HG03439 (cell line): ENCODE results near the gene ELANE.

Source experiments
- ATAC-seq: cut with Tn5 transposase; IDR thresholded peaks from one replicate; pipeline ENCODE4 v1.9.1; 2021; ENCODE audit warnings: mild to moderate bottlenecking, moderate library complexity; ENCODE audit not compliant: unreplicated experiment

Gene ELANE

DNA sequence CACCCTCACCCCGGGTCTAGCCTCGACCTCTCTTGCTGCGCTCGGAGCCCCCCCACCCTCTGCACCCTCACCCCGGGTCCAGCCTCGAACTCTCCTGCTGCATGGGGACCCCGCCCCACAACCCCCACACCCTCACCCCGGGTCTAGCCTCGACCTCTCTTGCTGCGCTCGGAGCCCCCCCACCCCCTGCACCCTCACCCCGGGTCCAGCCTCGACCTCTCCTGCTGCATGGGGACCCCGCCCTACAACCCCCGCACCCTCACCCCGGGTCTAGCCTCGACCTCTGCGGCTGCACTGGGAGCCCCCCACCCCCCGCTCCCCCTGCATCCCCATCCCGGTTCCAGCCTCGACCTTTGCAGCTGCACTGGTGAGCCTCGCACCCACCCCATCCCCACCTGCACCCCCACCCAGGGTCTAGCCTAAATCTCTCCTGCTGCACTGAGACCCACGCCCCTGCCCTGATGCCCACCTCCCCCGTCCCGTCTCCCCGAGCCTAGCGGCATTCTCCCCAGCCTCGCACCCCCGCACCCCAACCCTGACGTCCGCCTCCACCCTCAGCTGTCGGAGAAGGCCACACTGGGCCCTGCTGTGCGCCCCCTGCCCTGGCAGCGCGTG is 9.1 kb downstream of the ELANE start:
- no peak for ATAC-seq

DNA sequence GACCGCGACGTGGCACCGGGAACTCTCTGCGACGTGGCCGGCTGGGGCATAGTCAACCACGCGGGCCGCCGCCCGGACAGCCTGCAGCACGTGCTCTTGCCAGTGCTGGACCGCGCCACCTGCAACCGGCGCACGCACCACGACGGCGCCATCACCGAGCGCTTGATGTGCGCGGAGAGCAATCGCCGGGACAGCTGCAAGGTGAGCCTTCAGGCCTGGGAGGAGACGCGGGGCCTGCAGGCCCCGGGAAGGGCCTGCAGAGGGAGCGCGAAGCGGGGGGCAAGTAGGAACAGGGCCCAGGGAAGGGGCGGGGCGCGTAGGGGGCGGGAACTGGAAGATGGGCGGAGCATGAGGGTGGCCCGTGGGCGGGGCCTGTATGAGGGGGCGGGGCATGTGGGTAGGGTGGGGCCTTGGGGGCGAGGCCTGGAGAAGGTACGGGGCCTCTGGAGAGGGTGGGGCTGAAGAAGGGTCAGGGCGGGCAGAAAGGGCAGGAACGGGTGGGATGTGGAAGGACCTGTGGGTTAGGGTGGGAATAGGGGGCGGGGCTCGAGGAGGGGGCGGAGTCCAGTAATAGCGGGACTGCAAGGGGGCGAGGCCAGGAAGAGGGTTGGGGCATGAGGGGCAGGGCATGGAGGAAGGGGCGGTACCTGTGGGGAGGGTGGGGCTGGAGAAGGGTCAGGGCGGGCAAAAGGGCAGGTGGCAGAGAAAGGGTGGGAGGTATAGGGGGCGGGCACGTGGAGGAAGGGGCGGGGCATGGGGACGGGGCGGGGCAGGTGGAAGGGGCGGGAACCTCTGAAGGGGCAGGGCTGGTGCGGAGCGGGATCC is 9.9 kb downstream of the ELANE start:
- no peak for ATAC-seq

DNA sequence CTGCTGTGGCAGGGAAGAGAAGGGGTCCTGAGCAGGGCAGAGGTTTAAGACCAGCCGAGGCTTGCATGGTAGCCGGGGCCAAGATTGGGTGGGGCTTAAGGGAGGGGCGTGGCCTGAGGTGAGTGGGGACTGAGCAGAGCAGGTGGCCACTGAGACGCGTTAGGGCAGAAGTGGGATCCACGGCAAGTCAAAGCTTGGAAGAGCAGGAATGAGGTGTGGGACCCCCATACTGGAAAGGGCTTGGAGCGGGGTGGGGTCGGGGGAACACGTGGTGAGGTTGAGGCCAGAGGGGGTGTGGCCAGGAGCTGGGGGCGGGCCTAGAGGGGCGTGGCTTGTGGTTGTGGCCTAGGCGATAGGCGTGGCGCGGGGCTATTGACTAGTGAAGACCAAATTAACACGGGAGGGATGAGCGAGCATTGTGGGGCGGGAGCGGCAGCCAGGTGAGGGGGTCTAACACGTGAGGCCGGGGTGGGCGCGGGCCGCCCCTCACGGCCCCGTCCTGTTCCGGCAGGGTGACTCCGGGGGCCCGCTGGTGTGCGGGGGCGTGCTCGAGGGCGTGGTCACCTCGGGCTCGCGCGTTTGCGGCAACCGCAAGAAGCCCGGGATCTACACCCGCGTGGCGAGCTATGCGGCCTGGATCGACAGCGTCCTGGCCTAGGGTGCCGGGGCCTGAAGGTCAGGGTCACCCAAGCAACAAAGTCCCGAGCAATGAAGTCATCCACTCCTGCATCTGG is 10.6 kb downstream of the ELANE start:
- ATAC-seq, result no peak

DNA sequence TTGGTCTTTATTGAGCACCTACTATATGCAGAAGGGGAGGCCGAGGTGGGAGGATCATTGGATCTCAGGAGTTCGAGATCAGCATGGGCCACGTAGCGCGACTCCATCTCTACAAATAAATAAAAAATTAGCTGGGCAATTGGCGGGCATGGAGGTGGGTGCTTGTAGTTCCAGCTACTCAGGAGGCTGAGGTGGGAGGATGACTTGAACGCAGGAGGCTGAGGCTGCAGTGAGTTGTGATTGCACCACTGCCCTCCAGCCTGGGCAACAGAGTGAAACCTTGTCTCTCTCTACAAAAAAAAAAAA is 11.2 kb downstream of the ELANE start:
- no peak for ATAC-seq

DNA sequence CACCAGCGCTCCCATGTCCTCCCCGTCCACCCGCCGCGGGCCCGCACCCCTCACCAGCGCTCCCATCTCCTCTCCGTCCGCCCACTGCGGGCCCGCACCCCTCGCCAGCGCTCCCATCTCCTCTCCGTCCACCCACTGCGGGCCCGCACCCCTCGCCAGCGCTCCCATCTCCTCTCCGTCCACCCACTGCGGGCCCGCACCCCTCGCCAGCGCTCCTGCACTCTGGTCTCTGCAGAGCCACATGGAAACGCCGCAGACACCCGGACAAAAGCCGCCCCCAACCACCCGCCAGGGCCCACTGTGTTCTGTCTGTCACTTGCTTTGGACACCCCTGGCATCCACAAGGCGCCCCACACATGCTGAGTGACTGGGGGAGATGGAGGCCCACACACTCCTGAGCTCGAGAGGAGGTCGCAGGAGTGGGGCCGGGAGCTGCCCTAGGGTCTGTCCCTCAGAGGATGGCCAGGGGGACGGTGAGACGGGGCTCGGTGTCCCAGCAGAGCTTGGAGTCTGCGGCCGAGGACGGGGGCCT is 14.7 kb downstream of the ELANE start:
- no peak for ATAC-seq

DNA sequence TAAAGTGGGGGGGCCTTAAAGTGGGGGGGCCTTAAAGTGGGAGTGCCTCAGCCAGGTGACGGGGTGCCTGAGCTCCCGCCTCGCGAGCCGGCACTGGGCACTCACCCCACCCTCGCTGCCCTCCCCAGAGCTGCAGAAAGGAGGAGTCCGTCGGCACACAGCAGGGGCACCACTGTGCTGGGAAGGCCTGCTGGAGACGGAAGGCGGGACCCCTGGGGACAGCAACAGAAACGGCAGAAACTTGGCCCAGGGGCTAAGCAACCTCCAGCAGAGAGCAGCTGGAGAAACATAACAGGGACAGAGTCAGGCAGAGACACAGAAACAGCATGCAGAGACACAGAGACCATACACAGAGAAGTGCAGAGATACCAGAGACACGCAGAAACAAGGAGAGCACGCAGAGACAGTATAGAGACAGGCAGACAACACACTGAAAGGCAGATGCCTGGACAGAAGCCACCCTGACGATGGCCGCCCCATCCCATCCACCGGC is 15.2 kb downstream of the ELANE start:
- no peak for ATAC-seq

DNA sequence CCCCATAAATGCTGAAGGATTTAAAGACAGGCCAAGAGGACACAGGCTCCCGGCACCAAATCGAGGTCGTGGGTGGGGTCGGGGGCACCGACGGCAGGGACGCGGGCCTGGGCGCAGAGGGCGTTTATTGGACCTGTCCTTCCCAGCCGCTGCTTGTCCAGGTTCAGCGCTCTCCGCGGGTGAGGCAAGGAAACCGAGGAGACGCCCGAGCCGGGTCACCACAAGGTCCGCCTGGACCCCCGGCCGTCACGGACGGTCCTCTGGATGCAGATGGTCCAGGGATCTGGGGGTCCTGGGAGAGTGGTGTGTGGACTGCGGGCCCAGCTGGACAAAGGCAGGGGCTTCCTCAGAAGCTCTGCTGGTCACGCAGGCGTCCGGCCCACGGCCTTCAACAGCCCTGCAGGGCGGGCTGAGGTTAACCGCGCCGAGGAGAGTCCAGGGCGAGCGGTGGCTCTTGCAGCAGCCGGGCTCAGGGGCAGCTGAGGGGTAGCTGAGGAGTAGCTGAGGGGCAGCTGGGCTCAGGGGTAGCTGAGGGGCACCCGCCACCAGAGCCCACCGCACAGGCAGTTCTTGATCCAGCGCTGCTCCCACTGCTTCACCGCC is 15.9 kb downstream of the ELANE start:
- ATAC-seq, result no peak

DNA sequence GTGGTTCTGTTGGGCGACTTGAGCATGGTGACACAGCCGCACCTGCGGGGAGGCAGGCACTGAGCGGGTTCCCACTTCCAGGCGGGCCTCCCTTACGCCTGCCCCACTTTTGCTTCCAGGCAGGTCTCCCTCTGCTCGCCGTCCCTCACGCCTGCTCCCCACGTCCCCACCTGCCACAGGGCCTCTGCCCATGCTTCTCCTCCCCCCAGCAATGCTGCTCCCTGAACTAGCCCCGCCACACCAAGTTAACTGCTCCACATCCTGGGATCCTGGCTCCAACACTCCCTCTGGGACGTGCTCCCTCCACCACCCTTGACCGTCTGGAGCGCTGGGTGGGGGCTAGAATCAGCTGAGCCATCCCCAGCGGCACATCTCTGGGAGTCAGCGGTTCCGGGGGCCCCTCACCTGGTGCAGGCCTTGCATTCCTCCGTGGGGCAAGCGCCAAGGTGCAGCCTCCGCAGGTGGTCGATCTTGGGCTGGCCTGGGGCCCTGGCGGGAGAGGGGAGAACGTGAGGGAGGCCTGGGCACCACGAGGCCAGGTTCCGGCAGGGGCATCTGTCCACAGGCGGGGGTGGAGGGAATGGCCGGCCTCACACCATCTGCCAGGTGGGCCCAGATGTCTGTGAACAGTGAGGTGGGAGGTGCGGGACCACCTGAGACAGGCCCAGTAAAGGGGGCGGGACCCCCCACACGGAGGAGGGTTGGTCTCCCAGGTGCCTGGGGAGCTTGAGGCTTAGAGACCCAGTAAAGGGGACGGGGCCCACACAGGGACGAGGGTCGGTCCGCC is 16.5 kb downstream of the ELANE start:
- no peak for ATAC-seq

DNA sequence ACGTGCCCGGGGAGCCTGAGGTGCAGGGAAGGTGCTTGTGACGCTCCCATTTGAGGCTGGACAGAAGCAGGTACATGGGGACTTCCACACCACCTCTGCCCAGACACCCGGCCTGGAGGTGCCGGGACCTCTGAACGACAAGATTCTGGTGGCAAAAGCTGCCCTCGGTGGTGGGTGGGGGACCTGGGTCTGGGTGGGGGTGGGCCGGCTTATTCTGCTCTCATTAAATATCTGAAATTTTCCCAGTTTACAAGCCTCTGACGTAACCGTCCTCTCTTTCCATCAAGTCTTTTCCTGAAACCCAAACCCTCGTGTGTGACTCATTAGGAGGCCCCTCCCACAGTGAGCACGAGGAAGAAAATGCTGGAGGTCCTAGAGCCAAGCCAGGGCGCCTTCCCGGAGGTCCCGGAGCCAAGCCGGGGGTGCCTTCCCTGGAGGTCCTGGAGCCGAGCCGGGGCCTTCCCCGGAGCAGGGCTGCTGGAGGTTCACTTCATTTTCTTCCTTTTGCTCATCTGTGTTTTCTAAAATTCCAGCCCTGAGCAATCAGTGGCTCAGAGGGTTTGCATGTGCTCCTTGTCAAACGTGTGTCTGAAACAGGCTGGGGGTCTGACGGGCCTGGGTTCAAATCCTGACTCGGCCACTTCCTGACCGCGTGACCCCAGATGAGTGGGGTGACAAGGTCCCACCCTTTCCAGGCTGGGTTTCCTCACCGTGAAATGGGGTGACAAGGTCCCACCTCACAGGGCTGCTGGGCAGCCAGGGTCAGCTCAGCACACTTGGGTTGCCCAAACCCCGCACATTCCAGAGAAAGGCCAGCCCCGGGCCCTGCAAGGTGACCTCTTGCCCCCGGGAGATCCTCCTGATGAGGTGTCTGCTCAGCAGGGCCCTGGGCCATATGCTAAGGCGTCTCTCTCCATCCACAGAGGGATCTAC is 17.4 kb downstream of the ELANE start:
- ATAC-seq, result no peak

DNA sequence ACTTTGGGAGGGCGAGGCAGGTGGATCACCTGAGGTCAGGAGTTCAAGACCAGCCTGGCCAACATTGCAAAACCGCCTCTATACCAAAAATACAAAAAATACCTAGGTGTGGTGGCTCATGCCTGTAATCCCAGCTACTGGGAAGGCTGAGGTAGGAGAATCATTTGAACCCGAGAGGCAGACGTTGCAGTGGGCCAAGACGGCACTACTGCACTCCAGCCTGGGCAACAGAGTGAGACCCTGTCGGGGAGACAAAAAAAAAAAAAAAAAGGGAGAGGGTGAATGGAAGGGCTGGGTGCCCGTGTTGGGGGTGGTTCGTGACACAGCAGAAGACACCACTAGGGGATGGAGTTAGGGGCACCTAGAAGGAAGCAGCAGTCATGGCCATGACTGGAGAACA is 18.2 kb downstream of the ELANE start:
- ATAC-seq, result no peak

DNA sequence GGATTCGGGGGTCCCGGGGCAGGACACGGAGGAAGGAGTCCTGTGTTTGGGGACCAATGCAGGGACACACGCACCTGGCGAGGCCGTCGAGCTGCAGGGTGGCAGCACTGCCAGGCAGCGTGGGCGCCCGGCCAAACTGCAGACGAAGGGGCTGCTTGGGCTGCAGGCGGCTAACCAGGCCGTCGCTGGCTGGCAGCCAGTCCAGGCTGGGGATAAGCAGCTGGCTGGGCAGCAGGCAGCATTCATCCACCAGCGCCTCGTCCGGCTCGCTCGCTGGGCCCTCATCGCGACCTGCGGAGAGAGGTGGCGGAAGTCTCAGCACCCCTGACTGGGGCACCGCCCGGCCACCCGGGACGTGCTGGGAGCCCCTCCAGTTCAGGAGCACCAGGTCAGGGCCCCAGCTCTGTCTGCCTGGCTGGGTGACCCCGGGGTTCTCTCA is 18.9 kb downstream of the ELANE start:
- no peak for ATAC-seq

DNA sequence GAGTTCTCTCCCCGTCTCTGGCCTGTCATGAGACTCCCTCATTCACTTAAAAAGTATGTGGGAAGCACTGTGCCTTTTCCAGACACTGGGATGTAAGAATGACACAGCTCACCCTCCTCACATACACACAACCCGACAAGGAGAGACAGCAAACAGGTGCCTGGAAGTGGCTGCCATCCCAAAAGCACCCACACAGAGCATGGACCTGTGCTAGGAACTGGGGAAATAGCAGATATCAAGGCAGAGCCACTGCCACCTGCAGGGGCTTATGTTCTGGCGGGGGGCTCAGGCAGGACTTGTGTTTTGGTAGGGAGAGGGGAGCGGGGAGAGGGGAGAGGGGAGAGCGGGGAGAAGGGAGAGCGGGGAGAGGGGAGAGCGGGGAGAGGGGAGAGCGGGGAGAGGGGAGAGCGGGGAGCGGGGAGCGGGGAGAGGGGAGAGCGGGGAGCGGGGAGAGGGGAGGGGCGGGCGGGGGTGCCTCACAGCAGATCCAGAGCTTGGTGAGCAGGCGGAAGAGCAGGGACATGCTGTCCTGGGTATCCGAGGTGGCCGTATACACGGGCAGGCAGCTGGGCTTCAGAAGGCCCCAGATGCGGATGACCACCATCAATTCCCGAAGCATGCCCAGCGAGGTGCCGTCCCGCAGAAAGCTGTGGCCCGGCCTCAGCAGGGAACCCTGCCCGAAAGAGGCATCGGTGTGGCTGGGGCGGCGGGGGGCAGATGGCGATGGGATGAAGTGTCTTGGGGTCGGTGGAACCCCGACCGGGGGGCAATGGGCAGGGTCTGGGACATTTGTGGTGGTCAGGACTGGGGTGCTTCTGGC is 19.6 kb downstream of the ELANE start:
- ATAC-seq, result no peak

DNA sequence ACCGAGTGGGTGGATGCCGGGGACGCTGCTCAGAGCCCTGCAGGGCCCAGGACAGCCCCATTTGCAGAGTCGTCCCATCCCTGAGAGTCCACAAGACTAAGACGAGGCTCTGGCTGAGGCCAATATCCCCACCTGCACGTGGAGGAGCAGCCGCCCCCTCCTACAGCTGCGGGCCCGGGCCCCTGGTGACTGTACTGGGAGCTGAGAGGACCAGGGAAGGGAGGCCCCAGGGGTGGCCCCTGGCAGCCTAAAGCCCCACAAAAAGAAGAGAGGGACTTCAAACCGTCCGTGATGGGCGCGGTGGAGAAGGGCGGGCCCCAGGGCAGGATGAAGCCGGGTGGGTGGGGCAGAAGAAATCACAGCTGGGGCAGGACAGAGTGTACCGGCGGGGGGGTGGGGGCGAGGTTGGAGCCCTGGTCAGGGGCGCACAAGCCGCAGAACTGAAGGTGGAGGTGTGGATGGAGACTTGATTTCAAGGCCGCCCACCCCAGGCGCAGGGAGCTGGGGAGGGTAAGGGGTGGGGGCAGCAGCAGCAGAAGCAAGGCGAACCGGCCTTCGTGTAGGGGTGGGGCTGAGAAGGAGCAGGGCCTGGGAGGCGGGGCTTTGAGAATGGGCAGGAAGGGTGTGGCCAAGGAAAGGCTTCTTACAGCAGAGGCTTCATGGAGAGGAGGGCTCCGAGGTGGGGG is 20.3 kb downstream of the ELANE start:
- no peak for ATAC-seq

DNA sequence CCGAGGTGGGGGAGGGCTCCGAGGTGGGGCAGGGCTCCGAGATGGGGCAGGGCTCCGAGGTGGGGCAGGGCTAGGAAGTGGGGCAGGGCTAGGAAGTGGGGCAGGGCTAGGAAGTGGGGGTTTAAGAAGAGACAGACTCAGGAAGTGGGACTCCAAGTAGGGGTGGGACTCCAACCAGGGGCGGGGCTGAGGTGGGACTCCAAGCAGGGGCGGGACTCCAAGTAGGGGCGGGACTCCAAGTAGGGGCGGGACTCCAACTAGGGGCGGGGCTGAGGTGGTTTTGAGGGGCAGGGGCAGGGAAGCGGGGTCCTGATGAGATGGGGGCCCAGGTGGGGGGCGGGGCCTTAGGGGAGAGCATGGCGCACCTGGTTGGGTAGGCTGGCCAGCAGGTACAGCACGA is 21.0 kb downstream of the ELANE start:
- no peak for ATAC-seq

DNA sequence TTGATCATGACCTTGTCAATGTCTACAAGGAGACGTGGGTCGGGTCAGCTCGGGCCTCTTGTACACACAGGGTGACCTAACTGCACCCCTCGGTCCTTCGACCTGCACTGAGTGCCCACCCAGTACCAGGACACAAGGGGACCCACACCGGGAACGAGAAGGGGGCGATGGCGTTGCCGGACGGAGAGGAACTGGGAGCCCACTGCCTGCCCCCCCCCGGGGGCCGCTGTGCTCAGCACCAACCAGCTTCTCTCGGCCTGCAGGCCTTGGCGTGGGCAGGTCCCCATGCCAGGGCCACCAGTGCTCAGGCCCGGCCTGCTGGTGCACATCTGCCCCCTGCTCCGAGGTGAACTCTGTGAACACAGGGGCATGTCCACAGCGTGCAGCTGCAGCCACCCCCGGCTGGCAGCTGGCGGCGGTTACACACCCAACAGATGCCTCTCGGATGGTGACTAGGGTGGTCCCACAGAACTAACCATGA is 21.5 kb downstream of the ELANE start:
- no peak for ATAC-seq

DNA sequence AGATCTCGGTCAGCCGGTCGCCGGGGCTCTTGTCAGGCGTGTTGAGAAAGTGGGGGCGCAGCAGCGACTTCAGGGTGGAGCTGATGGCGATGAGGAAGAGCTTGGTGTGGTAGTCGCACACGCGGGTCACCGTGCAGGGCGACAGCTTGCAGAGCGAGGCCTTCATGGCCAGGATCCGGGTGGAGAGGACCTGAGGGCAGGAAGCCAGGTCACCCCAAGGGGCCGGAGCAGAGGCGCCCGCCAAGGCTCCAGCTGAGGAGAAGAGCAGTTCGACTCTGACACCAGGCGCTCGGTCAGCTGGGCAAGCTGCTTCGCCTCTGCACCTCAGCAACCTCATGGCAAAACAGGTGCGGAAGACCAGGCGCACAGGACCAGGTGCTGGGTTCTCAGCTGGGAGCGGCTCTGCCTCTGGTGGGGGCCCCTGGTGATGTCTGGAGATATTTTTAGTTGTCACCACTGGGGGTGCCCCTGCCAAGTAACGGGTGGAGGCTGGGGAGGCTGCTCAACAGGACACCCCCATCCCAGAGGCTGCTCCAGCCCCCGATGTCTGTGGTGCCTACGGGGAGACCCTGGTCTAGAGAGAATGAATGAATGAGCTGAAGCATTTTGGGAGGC is 23.3 kb downstream of the ELANE start:
- ATAC-seq, result no peak

DNA sequence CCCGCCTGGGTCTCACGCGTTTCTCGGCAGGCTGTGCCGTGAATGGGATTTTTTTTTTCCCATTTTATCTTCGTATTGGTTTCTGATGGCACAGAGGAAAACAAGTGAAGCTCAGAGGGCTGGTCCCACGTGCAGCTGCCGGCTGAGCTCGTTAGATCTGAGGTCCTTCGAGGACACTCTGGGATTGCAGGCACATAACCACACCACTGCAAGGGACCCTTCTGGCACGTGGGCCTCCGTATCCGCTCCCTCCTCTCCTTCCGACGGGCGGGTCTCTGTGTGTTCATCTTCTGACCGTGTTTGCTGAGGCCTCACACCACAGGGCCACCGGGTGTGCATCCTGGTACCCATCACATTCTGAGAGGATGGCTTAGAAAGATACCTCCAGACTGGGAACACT is 24.0 kb downstream of the ELANE start:
- no peak for ATAC-seq
